K562 (cell line): ENCODE measurements around the gene ABR.

Experiments used
- COPS2 ChIP-seq: fragments of 450-650 bp; conservative IDR thresholded peaks from 2 replicates; pipeline ENCODE4 v1.6.1; 2016; ENCODE audit warnings: mild to moderate bottlenecking, moderate library complexity
- ELF1 ChIP-seq: fragments of 200-800 bp; sonication (Bioruptor generic); IDR thresholded peaks from 2 replicates; pipeline ENCODE4 v1.6.1; 2016; ENCODE audit warnings: missing genetic modification characterization, missing compliant biosample characterization
- EZH2 ChIP-seq: IDR thresholded peaks from 2 replicates; pipeline ENCODE4 v1.6.1; 2012; ENCODE audit warnings: low read depth, mild to moderate bottlenecking, inconsistent platforms, low read length, borderline replicate concordance
- NR3C1 ChIP-seq: sonication (generic); formaldehyde crosslinking; IDR thresholded peaks from 2 replicates; pipeline ENCODE4 v1.8.1; 2022; ENCODE audit warnings: missing genetic modification reagents
- TAF1 ChIP-seq: IDR thresholded peaks from 2 replicates; pipeline ENCODE4 v1.6.1; 2011; ENCODE audit warnings: mild to moderate bottlenecking, low read length, moderate library complexity; ENCODE audit not compliant: insufficient read depth, control insufficient read depth, severe bottlenecking; ENCODE audit errors: extremely low read depth
- TARDBP ChIP-seq: fragments of 450-650 bp; IDR thresholded peaks from 2 replicates; pipeline ENCODE4 v1.6.1; 2016
- TF ChIP-seq, protein P1 (sequence below): fragments of 450-650 bp; IDR thresholded peaks from 2 replicates; pipeline ENCODE4 v1.7.1; 2018; ENCODE audit warnings: mild to moderate bottlenecking, low read depth; ENCODE audit not compliant: partially characterized antibody
- TF ChIP-seq, protein P2 (sequence below): sonication (generic); formaldehyde crosslinking; IDR thresholded peaks from 2 replicates; pipeline ENCODE4 v1.8.0; 2022; ENCODE audit warnings: mild to moderate bottlenecking, missing genetic modification reagents
- TF ChIP-seq, protein P3 (sequence below): IDR thresholded peaks from 2 replicates; pipeline ENCODE4 v1.6.1; 2016; ENCODE audit warnings: missing genetic modification characterization, missing compliant biosample characterization
- TF ChIP-seq, protein P4 (sequence below): sonication (generic); formaldehyde crosslinking; IDR thresholded peaks from 2 replicates; pipeline ENCODE4 v1.8.1; 2023; ENCODE audit warnings: mild to moderate bottlenecking, missing genetic modification reagents

DNA sequence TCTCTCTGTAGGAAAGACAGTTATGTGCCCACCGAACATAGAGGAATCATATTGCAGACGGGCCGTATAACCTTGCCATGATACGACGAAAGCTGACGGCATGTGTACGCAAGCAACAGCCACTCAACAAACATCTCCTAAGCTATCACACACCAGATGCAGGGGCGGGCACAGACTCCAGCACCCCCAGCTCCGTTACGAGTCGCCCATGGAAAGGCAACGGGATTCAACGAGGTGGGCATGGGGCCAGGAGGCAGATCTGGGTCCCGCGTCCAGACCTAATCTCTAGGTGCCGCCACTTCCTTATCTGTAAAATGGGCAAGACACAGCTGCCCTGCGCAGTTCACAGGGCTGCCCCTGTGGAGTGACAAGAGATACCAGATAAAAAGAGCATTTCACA is 35.6 kb downstream of the ABR start:
- TF ChIP-seq EZH2 (no peak), TARDBP (no peak), NR3C1 (CRISPR knock-in tag) (no peak), TAF1 (no peak), ELF1 (no peak), COPS2 (no peak)
- TF ChIP-seq, protein P1, sequence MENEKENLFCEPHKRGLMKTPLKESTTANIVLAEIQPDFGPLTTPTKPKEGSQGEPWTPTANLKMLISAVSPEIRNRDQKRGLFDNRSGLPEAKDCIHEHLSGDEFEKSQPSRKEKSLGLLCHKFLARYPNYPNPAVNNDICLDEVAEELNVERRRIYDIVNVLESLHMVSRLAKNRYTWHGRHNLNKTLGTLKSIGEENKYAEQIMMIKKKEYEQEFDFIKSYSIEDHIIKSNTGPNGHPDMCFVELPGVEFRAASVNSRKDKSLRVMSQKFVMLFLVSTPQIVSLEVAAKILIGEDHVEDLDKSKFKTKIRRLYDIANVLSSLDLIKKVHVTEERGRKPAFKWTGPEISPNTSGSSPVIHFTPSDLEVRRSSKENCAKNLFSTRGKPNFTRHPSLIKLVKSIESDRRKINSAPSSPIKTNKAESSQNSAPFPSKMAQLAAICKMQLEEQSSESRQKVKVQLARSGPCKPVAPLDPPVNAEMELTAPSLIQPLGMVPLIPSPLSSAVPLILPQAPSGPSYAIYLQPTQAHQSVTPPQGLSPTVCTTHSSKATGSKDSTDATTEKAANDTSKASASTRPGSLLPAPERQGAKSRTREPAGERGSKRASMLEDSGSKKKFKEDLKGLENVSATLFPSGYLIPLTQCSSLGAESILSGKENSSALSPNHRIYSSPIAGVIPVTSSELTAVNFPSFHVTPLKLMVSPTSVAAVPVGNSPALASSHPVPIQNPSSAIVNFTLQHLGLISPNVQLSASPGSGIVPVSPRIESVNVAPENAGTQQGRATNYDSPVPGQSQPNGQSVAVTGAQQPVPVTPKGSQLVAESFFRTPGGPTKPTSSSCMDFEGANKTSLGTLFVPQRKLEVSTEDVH: no peak
- TF ChIP-seq, protein P2, sequence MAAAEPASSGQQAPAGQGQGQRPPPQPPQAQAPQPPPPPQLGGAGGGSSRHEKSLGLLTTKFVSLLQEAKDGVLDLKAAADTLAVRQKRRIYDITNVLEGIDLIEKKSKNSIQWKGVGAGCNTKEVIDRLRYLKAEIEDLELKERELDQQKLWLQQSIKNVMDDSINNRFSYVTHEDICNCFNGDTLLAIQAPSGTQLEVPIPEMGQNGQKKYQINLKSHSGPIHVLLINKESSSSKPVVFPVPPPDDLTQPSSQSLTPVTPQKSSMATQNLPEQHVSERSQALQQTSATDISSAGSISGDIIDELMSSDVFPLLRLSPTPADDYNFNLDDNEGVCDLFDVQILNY (CRISPR knock-in tag): no peak
- TF ChIP-seq, protein P3, sequence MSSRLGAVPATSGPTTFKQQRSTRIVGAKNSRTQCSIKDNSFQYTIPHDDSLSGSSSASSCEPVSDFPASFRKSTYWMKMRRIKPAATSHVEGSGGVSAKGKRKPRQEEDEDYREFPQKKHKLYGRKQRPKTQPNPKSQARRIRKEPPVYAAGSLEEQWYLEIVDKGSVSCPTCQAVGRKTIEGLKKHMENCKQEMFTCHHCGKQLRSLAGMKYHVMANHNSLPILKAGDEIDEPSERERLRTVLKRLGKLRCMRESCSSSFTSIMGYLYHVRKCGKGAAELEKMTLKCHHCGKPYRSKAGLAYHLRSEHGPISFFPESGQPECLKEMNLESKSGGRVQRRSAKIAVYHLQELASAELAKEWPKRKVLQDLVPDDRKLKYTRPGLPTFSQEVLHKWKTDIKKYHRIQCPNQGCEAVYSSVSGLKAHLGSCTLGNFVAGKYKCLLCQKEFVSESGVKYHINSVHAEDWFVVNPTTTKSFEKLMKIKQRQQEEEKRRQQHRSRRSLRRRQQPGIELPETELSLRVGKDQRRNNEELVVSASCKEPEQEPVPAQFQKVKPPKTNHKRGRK (tag): no peak
- TF ChIP-seq, protein P4, sequence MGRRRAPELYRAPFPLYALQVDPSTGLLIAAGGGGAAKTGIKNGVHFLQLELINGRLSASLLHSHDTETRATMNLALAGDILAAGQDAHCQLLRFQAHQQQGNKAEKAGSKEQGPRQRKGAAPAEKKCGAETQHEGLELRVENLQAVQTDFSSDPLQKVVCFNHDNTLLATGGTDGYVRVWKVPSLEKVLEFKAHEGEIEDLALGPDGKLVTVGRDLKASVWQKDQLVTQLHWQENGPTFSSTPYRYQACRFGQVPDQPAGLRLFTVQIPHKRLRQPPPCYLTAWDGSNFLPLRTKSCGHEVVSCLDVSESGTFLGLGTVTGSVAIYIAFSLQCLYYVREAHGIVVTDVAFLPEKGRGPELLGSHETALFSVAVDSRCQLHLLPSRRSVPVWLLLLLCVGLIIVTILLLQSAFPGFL: no peak
